DOHH2 (cell line): ENCODE data around the gene TSC22D1.

Experiments
- CTCF ChIP-seq: fragments of 200-600 bp; sonication (generic); IDR thresholded peaks from one replicate; pipeline ENCODE4 v1.5.1; 2014; ENCODE audit warnings: antibody characterized with exemption, mild to moderate bottlenecking, low read depth, low read length; ENCODE audit not compliant: poor library complexity, severe bottlenecking
- EZH2phosphoT487 ChIP-seq: fragments of 200-600 bp; sonication (generic); IDR thresholded peaks from 2 replicates; pipeline ENCODE4 v1.6.1; 2017; ENCODE audit warnings: borderline replicate concordance, mild to moderate bottlenecking, antibody characterized with exemption, low read length, moderate library complexity, mixed read lengths

- TF ChIP-seq CTCF, result no peak
- no peak for TF ChIP-seq EZH2phosphoT487
Measured at GRCh38 chr13:44420376-44421220, 155.5 kb downstream of the TSC22D1 start.
